Measurements from ENCODE around the gene CSRNP2. TPM values are rescaled to one million over a fixed set of nuclear protein-coding genes. Genes with fewer than 3 reads are reported as not detected.

Gene CSRNP2
- total and polyA plus RNA-seq, 9 donors, result 16.1 to 32.2 (median 23.5) TPM

DNA sequence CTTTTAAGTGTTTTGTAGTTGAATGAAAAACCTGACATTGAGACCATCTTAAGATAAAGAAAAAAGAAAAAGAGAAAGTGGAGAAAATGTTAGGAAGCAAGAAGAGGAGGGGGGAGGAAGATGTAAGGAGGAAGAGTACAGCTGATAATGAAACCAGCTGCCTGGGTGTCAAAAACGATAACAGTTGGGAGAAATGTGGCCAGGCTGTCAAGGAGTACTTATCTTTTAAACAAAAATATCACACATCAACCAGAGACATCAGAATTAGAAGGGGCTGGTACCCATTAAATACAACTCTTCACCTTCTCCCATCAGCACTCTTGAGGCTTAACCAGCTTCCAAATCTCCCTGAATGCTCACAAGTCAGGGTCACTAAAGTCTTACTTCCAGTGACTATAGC is 61.7 kb downstream of the CSRNP2 start:
- peaks cover 10% of the 10 kb centered on the region for H3K4me1 ChIP-seq (ENCODE audit: insufficient read depth)
- H3K36me3 ChIP-seq, result no peaks in the 10 kb centered on the region
- H3K27ac ChIP-seq, result no peak overlapping the region
- no peak for DNase-seq
- no peaks in the 10 kb centered on the region for H3K9me3 ChIP-seq
- WGBS, 3 donors, result 12 to 27% (median 26%) methylated on average over 1 of the region's 1 CpG
- no peaks in the 10 kb centered on the region for H3K27me3 ChIP-seq
- H3K4me3 ChIP-seq, result no peak overlapping the region
- intact Hi-C loops (cut with DNase I), result no loop called here
- TF ChIP-seq, protein P1, sequence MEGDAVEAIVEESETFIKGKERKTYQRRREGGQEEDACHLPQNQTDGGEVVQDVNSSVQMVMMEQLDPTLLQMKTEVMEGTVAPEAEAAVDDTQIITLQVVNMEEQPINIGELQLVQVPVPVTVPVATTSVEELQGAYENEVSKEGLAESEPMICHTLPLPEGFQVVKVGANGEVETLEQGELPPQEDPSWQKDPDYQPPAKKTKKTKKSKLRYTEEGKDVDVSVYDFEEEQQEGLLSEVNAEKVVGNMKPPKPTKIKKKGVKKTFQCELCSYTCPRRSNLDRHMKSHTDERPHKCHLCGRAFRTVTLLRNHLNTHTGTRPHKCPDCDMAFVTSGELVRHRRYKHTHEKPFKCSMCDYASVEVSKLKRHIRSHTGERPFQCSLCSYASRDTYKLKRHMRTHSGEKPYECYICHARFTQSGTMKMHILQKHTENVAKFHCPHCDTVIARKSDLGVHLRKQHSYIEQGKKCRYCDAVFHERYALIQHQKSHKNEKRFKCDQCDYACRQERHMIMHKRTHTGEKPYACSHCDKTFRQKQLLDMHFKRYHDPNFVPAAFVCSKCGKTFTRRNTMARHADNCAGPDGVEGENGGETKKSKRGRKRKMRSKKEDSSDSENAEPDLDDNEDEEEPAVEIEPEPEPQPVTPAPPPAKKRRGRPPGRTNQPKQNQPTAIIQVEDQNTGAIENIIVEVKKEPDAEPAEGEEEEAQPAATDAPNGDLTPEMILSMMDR (IDR thresholded peaks at IDR 0.05), result no peak
- no peak for TF ChIP-seq POLR2A (IDR thresholded peaks at IDR 0.05)
- TF ChIP-seq EP300 (IDR thresholded peaks at IDR 0.05), result no peak

DNA sequence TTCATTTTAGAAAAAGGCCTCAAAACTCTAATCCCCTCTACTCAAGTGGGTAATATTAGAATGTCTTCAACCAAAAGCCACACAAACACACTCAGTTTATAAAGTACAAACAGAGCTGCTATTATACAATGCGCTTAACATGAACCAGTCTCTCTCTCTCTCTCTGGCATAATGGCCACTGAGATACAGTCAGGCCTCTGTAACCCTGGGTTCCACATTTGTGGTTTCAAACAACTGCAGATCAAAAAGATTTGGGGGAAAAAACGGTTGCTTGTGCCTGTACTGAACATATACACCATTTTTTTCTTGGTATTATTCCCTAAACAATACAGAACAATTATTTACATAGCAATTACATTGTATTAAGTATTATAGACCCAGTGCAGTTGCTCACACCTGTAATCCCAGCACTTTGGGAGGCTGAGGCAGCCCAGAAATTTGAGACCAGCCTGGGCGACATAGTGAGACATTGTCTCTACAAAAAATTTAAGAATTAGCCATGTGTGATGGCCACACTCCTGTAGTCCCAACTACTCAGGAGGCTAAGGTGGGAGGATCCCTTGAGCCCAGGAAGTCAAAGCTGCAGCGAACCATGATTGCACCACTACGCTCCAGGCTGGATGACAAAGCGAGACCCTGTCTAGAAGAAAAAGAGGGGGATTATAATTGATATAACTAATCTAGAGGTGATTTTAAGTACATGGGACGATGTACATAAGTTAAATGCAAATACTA is 62.8 kb downstream of the CSRNP2 start:
- WGBS, 3 donors, result 93 to 94% (median 94%) methylated on average over 7 of the region's 7 CpGs
- intact Hi-C loops (cut with DNase I), result no loop called here
- Histone ChIP-seq H3K4me3 (no peak overlapping the region), H3K27me3 (no peaks in the 10 kb centered on the region), H3K27ac (no peak overlapping the region), H3K9me3 (no peaks in the 10 kb centered on the region), H3K4me1 (ENCODE audit: insufficient read depth) (peaks cover 11% of the 10 kb centered on the region), H3K36me3 (no peaks in the 10 kb centered on the region)
- no peak for DNase-seq
- TF ChIP-seq, protein P1 (IDR thresholded peaks at IDR 0.05), result no peak
- no peak for TF ChIP-seq EP300 (IDR thresholded peaks at IDR 0.05)
- no peak for TF ChIP-seq POLR2A (IDR thresholded peaks at IDR 0.05)

DNA sequence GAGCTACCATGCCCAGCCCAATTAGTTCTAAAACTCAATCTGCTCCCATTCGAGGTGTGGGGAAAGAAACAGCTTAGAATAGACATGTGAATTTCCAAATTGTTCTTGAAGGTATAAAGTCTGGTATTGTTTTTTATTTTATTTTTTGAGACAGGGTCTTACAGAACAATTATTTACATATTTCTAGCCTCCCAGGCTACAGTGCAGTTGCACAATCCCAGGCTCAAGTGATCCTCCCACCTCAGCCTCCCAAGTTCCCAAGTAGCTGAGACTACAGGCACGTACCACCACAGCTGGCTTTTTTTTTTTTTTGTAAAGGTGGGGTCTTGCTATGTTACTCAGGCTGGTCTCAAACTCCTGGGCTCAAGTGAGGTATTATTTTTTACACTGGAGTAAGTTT is 63.5 kb downstream of the CSRNP2 start:
- Histone ChIP-seq H3K27ac (no peak overlapping the region), H3K27me3 (no peaks in the 10 kb centered on the region), H3K4me1 (ENCODE audit: insufficient read depth) (peaks cover 11% of the 10 kb centered on the region), H3K4me3 (no peak overlapping the region), H3K9me3 (no peaks in the 10 kb centered on the region), H3K36me3 (no peaks in the 10 kb centered on the region)
- intact Hi-C loops (cut with DNase I), result no loop called here
- TF ChIP-seq, protein P1 (IDR thresholded peaks at IDR 0.05), result no peak
- TF ChIP-seq POLR2A (IDR thresholded peaks at IDR 0.05) (no peak), EP300 (IDR thresholded peaks at IDR 0.05) (no peak)
- DNase-seq, result no peak
- WGBS, 3 donors, result 67 to 81% (median 74%) methylated on average over 2 of the region's 2 CpGs

DNA sequence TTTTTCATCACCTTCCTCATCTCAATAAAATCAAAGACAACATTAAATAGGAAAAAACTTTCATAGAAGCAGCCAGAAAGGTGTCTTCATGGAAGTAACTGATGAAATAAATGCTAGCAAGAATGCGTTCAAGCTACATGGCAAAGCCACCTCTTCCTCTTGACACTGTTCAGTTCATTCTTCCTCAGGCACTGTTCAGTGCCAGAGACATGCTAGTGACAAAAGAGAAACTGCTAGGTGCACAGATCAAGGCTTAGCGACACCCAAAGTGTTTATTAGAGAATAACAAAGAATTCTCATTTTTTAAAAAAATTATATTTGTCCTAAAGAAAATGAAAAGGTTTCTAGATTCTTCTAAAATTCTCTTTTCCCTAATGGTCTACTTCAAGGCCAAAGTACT is 64.4 kb downstream of the CSRNP2 start:
- WGBS, 3 donors, result 95 to 99% (median 97%) methylated on average over 2 of the region's 2 CpGs
- Histone ChIP-seq H3K27ac (no peak overlapping the region), H3K27me3 (no peaks in the 10 kb centered on the region), H3K36me3 (no peaks in the 10 kb centered on the region), H3K9me3 (no peaks in the 10 kb centered on the region), H3K4me3 (no peak overlapping the region), H3K4me1 (ENCODE audit: insufficient read depth) (peaks cover 7% of the 10 kb centered on the region)
- TF ChIP-seq EP300 (IDR thresholded peaks at IDR 0.05) (no peak), POLR2A (IDR thresholded peaks at IDR 0.05) (no peak)
- TF ChIP-seq, protein P1 (IDR thresholded peaks at IDR 0.05), result no peak
- no peak for DNase-seq
- intact Hi-C loops (cut with DNase I), result no loop called here
